ENCODE measurements around the gene DST.

Gene DST

GRCh38 chr6:56649782-56650181, 7.1 kb upstream of the DST start:
- DNase-seq (ENCODE audit: low read depth), result no peak
- no peak overlapping the region for H3K4me3 ChIP-seq (ENCODE audit: low read depth, low read length)
- TF ChIP-seq CTCF (IDR thresholded peaks at IDR 0.05; ENCODE audit: low read depth, low read length, missing control alignments), result no peak

GRCh38 chr6:56649053-56649769, 6.5 kb upstream of the DST start:
- H3K4me3 ChIP-seq (ENCODE audit: low read depth, low read length), result no peak overlapping the region
- DNase-seq (ENCODE audit: low read depth), result no peak
- TF ChIP-seq CTCF (IDR thresholded peaks at IDR 0.05; ENCODE audit: low read depth, low read length, missing control alignments), result no peak

- no peak for DNase-seq (ENCODE audit: low read depth)
- TF ChIP-seq CTCF (IDR thresholded peaks at IDR 0.05; ENCODE audit: low read depth, low read length, missing control alignments), result no peak
- no peak overlapping the region for H3K4me3 ChIP-seq (ENCODE audit: low read depth, low read length)
Measured at GRCh38 chr6:56647172-56647762, 4.6 kb upstream of the DST start.

- TF ChIP-seq CTCF (IDR thresholded peaks at IDR 0.05; ENCODE audit: low read depth, low read length, missing control alignments), result no peak
- no peak overlapping the region for H3K4me3 ChIP-seq (ENCODE audit: low read depth, low read length)
- no peak for DNase-seq (ENCODE audit: low read depth)
Measured at GRCh38 chr6:56644366-56644765, 1.7 kb upstream of the DST start.

- TF ChIP-seq CTCF (IDR thresholded peaks at IDR 0.05; ENCODE audit: low read depth, low read length, missing control alignments), result no peak
- no peak overlapping the region for H3K4me3 ChIP-seq (ENCODE audit: low read depth, low read length)
- no peak for DNase-seq (ENCODE audit: low read depth)
Measured at GRCh38 chr6:56643379-56644089, 845 bp upstream of the DST start.

GRCh38 chr6:56640374-56640773, 2.3 kb downstream of the DST start:
- TF ChIP-seq CTCF (IDR thresholded peaks at IDR 0.05; ENCODE audit: low read depth, low read length, missing control alignments), result no peak
- no peak overlapping the region for H3K4me3 ChIP-seq (ENCODE audit: low read depth, low read length)
- no peak for DNase-seq (ENCODE audit: low read depth)

All from GM12864 (cell line).